GM03348 (cell line): ENCODE measurements around the gene OTULINL.
"Not testable (repeated sequence)": the region's sequence is repeated elsewhere in the genome, so short reads cannot be mapped to it uniquely, and the experiment has no call there.

ENCODE experiments used
- DNase-seq: peaks from one replicate; pipeline ENCODE4 v3.0.0; 2012; ENCODE audit warnings: low spot score

Gene OTULINL

DNA sequence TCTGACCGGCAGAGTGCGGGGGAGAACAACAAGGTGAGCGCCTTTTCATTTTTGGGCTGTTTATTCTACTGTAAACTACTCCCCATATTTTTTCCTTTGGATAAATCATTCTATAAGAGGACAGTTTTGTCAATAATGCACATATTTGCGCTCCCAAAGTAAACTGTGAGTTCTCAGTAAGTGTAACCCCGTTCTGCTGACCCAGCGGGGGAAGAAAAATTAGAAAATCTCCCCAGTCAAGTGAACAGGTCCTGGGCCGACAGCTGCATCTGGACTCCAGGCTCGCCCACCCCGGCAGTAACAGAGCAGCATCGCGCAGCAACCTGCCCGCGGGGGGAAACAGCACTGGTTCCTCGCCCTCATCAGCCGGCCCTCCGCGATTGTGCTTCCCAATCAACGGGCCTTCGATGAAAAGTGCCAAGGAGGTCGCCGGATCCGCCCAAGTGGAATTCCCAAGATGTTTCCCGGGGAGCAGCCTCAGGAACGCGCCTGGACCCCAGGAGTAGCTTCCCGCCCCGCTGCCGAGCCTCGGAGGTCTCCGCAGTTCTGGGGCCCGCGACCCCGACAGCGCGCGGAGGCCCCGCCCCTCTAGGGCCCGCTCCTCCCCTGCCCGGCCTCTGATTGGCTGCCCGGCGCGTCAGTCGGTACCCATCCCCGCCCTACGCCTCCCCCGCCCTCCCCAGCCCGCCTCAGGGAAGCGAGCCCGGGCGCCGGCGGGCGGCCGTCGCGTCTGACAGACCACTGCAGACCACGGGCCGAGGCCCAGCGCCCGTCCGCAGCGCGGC, at the start of gene OTULINL:
Gene OTULINL (plus strand): TSS at position 687 of the 785 bp plus-strand sequence. CDS start 103 bp downstream, outside the sequence.
- DNase-seq, result peak; percentile 100

DNA sequence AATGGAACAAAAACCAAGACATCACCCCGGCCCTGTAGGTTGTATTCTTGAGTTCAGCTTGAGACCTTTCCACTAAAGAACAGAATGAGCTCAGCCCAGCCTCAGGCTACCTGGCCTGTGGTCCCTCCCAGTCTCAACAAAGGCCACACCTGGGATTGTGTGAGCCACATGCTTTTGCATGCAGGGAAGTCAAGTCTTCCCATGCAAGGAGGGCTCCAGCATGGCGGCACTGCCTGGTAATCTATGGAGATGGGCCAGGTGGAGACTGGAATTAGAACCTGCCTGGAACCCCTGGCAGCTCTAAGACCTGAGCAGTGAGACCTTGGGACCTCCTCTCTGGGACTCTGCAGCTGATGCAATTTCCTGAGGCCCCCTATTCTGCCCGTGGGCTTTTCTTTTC, 49.4 kb upstream of the OTULINL start:
- DNase-seq, result no peak

- DNase-seq, result no peak
These were observed 46.8 kb upstream of the OTULINL start for GRCh38 chr5:14534773-14535172.

GRCh38 chr5:14545308-14545707, 36.3 kb upstream of the OTULINL start:
- no peak for DNase-seq

GRCh38 chr5:14545862-14546261, 35.7 kb upstream of the OTULINL start:
- DNase-seq, result no peak

DNA sequence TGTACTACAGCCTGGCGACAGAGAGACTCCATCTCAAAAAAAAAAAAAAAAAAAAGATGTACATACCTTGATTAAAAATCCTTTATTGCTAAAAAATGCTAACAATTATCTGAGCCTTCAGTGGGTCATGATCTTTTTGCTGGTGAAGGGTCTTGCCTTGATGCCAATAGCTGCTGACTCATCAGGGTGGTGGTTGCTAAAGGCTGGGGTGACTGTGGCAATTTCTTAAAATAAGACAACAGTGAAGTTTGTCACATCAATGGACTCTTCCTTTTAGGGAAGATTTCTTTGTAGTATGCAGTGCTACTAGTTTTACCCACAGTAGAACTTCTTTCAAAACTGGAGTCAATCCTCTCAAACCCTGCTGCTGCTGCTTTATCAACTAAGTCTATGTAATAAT, 33.9 kb upstream of the OTULINL start:
- no peak for DNase-seq

- no peak for DNase-seq
These were observed 30.4 kb upstream of the OTULINL start for GRCh38 chr5:14551211-14551610.

- no peak for DNase-seq
These were observed 29.6 kb upstream of the OTULINL start for GRCh38 chr5:14552017-14552416.

GRCh38 chr5:14554288-14554687, 27.3 kb upstream of the OTULINL start:
- DNase-seq, result not testable (repeated sequence)

- no peak for DNase-seq
These were observed 25.6 kb upstream of the OTULINL start for GRCh38 chr5:14556015-14556414.

- no peak for DNase-seq
These were observed 24.3 kb upstream of the OTULINL start for GRCh38 chr5:14557203-14557770.

GRCh38 chr5:14557791-14558415, 23.7 kb upstream of the OTULINL start:
- no peak for DNase-seq

GRCh38 chr5:14560091-14560595, 21.4 kb upstream of the OTULINL start:
- DNase-seq, result no peak

GRCh38 chr5:14561741-14562140, 19.9 kb upstream of the OTULINL start:
- no peak for DNase-seq

DNA sequence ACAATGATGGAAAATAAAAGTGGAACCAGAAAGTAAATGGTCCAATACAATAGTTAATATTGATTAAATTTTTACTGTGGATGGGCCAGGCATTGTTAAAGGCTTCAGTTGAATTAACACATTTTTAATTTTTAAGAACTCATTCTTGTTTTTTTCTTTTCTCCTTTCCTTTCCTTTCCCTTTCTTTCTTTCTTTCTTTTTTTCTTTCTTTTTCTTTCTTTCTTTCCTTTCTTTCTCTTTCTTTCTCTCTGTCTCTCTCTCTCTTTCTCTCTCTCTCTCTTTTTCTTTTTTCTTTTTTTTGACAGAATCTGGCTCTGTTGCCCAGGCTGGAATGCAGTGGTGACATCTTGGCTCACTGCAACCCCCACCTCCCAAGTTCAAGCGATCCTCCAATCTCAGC, 13.3 kb upstream of the OTULINL start:
- no peak for DNase-seq

DNA sequence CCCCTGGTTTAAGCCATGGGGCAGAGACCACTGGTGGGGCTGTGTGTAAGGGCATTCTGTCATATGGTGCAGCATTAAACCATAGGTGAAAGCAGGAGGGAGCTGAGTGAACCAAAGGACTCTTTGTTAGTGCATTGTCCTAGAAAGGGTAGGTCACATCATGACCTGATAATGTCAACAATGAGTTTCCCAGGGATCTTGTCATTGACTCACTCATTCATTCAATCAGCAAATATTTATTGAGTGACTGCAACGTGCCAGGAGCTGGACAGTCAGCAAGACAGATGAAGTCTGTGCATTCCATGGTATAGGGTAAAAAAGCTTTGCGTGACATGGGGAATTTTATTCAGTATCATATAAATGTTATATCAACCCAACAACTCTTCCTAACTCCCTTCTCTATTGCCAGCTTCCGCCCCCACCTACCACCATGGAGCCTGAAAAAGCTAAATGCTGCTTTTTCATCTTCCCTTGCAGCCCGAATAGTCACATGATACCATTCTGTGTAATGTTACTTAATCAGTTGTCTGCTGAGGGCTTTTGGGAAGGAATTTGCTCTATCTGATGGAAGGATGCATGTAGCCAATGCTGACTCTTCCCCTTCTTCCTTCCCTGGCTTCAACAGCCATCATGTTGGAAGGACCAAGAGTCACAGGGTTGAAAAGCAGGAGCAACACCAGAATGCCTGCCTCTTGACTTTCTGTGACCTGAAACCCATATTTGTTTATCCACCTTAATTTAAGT, 11.5 kb upstream of the OTULINL start:
- DNase-seq, result no peak

DNA sequence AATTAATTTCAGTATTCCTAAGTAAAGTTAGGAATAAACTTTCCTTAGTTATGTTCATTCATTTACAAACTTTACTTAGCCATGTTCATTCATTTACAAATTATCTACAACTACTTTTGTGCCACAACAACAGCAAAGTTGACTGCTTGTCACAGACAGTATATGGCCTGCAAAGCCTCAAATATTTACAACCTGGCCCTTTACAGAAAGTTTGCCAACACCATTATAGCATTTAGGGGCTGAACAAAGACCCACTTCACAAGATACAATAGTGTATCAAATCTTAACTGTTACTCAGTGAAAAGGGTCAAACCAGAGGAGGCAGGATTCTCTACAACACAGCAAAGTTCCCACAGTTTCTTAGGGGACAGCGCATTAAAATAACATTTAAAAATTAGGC, 9.7 kb upstream of the OTULINL start:
- no peak for DNase-seq

DNA sequence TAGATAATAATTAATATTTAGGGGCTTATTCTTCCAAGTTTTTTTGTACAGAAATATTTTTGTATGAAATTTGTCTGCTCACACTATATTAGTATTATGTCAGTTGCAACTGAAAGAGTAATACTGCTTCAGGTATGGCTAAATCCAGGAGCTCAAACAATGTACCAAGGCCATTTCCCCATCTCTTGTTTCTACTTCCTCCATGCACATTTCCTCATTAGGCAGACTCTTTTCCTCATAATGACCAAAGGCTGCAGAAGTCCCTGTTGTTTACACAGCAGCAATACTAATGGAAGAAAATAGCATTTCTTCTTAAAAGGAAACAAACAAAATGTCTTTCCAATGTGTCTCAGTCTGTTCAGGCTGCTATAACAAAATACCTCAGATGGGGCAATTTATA, 9.2 kb upstream of the OTULINL start:
- no peak for DNase-seq

DNA sequence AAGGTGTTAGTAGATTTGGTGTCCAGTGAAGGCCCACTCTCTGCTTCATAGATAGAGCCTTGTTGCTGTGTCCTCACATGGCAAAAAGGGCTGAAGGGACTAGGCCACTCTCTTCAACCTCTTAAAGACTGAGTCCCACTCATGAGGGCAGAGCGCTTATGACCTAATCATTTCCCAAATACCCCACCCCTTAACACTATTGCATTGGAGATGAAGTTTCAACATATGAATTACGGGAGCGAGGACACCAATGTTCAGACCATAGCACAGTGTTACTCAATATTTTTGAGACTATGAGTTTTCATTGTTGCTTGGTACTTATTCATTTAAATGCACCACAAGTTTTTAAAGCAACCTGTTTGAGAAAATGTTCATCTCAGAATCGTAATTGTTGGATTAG, 8.8 kb upstream of the OTULINL start:
- DNase-seq, result no peak

DNA sequence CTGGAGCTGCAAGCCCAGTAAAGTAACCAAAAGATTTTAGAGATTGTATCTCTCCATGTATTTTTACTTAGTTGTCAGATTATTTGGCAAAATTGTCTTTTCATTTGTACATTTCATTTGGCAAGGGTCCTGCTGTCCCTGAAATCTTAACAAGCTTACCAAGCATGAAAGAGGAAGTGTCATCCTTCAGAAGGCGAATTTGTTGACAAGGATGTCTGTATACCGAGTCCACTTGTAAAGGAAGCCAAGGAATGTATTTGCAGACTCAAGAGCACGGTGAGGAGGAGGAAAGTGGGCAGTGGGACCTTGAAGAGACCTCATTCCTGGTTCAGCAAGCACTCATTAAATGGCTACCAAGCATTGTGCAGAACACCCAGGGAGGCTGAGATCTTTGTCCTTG, 7.5 kb upstream of the OTULINL start:
- no peak for DNase-seq

DNA sequence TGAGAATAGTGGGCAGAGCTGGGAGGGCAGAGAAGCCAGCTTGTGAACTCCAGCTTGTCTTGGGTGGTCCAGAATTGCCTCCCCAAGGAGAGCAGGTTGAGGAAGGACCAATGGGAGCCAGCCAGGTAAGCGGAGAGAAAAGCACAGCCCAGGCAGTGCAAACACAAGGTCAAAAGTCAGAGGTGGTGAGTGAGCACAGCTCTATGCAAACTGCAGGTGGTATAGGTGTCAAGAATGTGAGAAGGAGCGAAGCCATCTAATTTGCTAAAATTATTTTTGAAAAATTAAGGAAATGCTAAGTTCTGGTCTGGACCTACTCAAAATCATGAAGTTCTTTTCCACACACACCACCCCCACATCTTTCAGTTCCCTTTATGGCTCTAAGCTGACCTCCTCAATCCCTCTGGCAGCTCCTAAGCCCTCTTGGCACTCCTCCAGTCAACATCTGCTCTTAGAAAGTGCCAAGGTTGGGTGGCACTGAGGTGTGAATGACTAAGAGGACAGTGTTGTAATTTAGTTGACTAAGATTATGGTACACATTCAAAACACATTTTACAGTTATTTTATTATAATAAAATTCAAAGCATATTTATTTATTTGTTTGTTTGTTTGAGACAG, 6.6 kb upstream of the OTULINL start:
- DNase-seq, result no peak

DNA sequence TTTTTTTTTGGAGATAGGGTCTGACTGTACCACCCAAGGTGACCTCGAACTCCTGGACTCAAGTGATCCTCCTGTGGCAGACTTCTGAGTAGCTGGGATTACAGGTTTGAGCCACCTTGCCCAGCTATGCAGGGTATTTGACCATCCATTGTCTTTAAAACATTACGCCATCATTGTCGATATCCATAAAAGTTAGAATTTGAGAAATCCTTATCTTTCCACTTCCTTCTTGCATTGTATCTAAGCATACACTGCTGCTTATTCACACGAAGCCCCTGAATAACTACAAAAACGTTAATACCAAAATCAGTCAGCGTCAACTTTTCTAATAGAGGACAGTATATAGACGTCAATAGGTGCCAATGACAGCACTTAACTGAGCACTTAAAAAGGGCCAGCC, 5.4 kb upstream of the OTULINL start:
- no peak for DNase-seq
